ENCODE results near the gene RPLP2.
A peak's percentile ranks its signal among the peaks of the same experiment; 100 is the strongest.

RPLP2 gene

DNA sequence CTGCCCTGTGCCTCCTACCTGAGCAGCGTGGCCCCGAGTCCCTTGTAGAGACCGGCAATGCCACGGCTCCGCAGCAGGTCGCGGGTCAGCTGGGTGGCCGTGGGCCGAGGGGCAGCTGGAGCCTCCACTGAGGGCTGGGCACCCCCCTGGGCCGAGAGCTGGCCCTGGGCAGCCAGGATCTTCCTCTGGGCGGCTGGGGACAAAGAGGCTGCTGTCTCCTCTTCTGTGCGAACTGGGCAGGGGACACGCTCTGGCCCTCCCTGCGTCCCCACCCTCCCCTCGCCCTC is 17.3 kb upstream of the RPLP2 start:
- no peak for DNase-seq

- DNase-seq = no peak
Measured at GRCh38 chr11:792873-793272, 16.9 kb upstream of the RPLP2 start.

DNA sequence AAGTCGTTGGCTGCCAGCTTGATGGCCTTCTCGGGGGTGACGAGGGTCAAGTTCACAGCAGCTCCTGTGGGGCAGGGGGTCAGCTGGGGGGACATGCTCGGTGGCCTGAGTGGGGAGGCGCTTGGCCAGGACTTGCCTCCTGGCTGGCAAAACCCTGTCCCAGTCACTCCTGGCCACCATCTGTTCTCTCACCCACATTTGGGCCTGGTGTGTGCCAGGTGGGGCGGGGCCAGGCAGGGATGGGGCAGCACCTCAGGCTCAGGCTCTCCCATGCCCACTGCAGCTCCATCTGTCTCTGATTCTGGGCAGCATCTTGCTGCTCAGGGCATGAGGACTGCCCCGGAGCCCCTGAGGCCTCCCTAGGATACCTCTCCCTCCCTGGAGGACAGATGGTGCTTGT is 16.2 kb upstream of the RPLP2 start:
- DNase-seq = no peak

- no peak for DNase-seq
Measured at GRCh38 chr11:794013-794765, 15.6 kb upstream of the RPLP2 start.

- no peak for DNase-seq
Measured at GRCh38 chr11:794766-795633, 14.8 kb upstream of the RPLP2 start.

DNA sequence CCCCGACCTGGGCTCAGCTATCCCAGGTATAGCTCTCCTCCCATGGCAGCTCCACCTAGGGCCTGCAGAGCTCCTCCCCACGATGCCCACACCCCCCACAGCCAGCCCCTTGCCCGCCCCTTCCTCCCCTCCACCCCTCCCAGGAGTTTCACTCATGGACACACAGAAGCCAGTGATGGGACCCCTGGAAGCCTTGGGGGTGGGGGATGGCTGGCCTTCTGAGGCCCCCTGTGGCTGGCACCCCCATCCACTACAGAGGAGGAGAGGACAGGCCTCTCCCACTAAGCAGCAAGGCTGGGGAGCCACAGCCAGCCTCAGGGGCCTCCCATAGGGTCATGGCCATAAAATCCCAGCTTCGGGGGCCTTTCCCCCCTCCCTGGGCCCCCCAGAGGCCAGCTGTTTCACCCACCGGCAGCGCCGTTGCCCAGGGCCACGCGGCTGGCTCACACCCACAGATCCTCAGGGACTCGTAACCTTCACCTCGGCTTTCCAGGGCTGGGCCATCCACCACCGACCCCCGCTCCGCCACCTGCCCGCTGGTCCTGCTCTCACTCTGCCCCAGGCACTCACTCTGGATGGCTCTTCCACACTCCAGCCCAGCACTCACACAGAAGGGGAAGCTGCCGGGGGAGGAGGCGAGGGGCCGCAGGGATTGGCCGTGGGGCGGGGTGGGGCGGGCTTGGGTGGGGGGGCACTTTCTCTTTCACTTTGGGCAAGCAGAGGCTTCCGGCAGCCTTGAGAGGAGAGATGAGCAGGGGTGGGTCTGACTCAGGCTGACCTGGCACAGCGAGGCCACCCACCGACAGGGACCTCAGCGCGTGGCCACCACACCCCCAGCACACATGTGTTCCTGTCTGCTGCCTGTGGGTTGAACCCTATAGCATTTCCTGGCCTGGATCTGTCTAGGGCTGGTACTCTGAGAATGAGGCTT is 13.9 kb upstream of the RPLP2 start:
- peak; percentile 91 for DNase-seq

GRCh38 chr11:796565-797295 is 13.0 kb upstream of the RPLP2 start:
- DNase-seq = no peak

DNA sequence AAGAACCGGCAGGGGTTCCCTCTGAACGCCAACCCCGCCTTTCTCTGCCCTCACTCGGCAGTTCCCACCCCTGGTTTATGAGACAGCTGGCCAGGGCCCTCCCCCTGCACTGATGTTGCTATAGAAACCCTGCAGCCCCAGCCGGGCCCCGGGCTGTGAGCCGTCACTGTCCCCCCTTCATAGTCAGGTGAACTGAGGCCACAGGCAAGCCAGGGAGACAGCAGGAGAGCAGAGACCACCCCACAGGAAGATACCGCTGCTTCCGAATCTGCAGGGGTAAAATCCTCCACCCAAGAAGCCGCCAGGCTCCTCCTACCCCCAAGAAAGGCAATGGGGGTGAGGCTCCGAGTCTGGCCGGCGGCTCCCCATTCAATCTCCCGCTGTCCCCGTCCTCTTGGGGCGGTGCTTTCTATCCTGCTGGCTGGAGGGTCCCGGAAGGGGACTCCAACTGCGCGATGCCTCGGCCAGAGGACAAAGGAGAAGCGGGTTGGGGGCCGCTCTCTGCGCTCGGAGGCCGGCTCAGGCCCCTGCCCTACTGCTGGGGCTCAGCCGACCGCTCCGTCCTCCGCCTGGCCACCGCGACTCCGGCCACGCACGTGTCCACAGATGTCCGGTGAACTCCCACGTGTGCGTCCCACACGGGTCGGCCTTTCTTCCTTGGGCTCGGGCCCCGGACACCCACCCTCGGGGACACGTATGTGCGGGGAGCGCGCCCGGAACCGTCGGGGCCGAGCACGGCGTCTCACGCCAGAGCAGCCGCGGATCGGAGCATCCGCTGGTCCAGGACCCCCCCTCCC is 12.3 kb upstream of the RPLP2 start:
- DNase-seq = peak; percentile 75

GRCh38 chr11:798093-798713 is 11.6 kb upstream of the RPLP2 start, which contains the start of gene SLC25A22:
SLC25A22 (minus strand) TSS chr11:798281; CDS start chr11:795006, 3,275 bp downstream.
- DNase-seq = peak; percentile 86

DNA sequence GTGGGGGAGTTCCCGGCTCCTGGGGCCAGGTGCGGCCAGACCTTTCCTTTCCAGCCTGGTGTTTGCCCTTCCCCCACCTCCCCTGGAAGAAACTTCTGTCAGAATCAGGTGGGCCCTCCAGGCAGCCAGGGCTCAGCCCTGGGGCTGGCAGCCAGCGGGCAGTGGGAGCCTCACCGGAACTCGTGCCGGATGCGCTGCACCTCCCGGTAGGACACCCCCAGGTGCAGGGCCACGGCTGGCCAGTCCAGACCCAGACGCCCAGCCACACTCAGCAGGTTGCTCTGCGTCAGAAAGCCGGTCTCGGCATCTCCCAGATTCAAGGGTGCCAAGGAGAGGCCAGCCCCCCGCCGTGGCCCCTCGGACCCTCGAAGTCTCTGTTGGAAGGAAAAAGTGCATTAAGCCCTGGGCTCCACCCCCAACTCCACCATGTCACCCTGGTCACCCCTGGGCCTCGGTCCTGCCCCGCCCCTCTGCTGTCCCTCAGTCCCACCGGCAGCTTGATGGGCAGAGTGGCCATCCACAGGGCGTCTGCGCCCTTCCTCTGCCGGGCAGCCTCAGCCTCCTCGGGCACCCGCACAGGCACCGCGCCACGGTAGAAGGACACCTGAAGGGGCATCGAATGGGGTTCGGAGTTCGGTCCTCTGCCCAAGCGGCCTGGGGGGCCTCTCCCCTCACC is 10.0 kb upstream of the RPLP2 start:
- no peak for DNase-seq

DNA sequence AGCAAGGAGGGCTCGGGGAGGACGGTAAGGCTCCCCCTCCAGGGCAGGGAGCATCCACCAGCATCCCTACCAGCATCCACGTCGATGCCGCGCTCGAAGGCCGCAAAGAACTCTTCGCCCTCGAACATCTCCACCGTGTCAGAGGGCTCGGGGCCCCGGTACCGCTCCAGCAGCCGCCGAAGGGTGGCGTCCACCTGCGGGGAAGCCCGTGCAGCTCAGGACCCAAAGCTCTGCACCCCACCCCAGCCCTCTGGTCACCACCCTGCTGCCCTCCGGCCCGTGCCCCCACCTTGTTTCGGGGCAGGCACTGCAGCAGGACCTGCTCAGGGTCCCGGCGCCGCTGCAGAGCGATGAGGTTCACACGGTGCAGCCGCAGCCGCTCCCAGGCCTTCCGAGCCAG is 9.3 kb upstream of the RPLP2 start:
- DNase-seq = no peak

DNA sequence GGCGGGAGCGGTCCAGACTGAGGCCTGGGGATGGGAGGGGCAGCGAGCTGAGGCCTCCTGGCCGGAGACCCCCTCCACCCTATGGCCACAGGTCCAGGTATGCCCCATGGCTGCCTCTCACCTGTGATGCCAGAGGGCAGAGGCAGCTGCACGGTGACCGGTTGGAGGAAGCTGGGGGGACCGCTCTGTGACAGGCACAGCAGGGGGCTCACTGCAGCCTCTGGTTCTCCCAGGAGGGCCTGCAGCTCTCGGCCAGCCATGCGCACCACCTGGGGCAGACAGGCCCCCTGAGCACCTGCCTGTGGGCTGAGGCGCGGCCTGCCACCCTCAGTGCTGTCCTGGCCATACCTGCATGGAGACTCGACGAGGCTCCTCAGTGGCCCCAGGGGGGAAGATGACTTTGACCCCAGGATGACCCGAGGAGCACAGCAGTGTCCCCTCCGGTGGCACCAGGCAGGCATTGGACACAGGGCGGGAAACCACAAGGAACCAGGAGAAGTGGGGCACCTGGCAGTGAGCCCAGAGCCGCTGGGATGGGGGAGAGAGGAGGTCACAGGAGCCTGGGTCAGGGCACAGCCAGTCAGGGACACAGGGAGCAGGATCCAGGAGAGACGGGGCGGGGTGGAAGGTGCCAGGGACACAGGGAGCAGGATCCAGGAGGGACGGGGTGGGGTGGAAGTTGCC is 8.5 kb upstream of the RPLP2 start:
- no peak for DNase-seq

GRCh38 chr11:802018-802617 is 7.6 kb upstream of the RPLP2 start:
- DNase-seq = no peak

DNA sequence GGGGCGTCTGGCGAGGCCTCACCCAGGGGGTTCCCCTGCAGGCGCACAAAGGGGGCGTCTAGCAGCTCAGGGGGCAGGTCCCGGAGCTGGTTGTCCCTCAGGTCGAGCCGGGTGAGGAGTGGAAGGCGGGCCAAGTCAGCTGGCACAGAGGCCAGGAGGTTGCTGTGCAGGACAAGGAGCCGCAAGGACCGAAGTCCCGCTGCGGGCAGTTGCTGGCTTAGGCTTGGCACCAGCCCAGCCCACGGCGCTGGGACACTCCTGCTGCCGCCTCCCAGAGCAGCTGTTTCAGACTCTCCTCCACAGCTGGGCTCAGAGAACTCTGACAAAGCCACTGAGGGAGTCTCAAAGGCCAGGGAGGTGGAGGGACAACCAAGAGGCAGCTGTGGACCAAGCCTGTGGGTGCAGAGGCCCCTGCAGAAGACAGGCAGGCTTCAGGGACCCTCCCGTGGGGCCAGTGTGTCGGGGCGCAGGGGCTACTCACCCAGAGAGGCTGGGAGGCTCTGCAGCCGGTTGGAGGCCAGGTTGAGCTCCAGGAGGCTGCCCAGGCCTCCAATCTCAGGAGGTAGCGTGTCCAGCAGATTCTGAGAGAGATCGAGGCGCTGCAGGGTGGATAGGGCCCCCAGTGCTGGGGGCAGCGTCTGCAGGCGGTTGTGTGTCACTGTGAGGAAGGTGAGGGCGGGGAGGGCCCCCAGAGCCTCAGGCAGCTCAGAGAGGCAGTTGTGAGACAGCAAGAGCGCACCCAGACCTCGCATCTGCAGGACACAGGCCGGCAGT is 6.9 kb upstream of the RPLP2 start:
- DNase-seq = no peak

DNA sequence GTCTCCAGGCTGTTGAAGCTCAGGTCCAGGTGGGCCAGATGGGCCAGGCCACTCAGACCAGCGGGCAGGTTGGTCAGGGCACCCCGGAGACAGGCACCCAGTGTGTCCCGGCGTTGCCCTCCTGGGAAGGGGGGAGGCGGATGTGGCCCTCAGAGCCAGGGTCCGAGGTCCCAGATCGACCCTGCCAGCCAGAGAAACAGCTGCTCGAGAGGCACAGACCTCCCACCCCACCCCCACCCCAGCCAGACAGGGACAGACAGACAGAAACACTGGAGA is 6.4 kb upstream of the RPLP2 start:
- no peak for DNase-seq

DNA sequence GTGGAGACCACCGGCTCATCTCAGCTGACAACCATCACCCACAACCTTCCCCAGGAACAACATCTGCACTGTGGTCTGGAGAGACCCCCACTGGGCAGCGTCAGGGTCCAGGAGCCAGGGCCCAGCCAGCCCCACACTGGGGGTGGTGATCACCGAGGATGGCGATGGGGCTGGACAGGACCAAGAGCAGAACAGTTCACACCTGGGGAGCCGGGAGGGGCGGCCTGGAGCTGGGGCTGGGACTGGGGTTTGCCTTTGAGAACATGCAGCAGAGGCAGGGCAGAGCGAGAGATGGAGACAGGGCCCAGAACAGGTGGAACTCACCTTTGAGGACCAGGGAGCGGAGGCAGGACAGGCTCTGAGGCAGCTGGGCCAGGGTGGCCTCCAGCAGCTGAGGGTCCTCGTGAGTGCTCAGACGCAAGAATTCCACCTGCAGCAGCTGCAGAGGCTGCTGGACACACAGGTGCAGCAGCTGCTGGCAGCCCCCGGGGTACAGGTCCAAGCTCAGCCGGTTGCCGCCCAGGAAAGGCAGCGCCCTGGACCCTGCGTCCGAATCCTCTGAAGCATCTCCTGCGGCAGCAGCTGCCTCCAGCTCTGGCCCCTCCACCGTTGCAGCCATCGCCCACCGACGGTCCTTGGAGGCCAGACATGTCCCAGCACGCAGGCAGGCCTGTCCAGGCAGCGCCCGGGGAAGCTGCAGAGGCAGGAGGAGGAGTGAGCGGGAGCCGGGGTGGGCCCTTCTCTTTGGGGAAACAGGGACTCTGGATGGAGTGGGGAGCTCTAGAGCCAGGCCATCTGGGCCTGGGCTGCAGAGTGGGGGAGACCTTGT is 5.8 kb upstream of the RPLP2 start:
- DNase-seq = no peak

GRCh38 chr11:804599-804964 is 5.2 kb upstream of the RPLP2 start:
- DNase-seq = no peak

Data from CD4-positive, alpha-beta T cell treated with Interleukin-6 for 4 hours (primary cell).